NCI-H345 treated with DMSO at 0.1 percent for 48 hours (cell line): ENCODE measurements around the gene XPNPEP1.

Experiments used
- DNase-seq: peaks from one replicate; lab custom pipeline; 2025; ENCODE audit not compliant: unreplicated experiment; lab: John Stamatoyannopoulos, UW

XPNPEP1 gene

DNA sequence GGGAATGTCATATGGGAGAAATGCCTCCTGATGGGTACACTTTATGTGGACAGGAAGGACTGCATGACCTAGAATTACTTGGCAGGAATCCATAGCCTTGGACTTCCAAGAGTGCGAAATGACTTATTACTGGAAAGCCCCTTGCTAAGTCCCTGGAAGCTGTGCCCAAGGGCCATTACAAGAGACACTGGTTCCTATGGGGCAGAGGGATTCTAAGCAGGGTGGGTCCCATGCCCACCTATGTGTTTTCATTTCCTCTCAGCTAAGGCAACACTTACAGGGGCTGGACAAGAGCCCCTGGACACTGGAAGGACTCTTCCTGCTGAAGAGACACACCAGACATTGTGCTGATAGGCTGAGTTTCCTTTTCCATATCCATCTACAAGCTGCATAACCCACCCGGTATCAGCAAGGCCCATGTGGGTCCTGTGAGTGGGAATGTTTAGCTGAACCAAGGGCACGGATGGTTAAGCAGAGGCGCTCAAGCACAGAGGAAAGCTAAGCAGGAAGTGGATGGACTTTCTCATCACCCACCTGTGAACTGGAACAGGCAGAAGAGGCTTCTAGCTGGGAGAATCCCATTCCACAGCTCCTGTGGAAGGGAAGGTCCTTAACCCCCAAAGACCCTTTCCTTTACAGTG is 56.2 kb downstream of the XPNPEP1 start:
- no peak for DNase-seq

DNA sequence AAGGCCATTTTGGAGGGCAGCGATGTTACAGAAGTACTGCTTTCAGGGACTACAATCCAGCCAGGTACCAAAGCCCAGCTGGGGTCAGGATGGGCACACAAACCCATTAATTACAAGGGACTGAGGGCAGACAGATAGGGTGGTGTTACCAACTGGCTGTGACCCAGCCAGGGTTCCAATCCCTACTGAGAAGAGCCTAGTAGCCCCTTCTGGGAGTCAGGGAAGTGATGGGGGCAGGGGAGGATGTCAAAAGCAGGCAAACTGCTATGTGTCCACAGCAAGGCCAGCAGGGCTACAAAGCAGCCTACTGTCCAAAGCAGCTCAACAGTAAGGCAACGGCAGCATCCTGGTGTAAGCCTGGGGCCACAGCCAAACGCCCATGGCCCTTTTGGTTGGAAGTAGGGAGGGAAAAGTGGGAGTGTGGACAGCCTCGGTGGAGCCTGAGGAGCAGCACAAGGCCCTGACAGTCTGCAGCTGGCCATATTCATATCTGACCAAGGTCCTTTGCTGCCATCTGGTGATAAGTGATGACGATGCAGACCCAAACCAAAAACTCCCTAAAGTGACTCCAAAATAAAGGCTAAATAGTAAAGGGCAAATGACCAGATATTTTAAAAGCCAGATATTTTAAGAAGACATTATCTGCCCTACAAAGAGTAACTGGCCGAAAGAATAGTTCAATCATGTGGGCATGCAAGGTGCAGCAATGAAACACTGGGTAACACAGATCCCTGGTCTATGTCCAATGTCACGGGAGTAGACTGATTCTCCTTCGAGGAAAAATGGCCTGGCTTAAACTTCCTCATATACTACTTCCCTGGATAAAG is 56.9 kb downstream of the XPNPEP1 start:
- DNase-seq: no peak

DNA sequence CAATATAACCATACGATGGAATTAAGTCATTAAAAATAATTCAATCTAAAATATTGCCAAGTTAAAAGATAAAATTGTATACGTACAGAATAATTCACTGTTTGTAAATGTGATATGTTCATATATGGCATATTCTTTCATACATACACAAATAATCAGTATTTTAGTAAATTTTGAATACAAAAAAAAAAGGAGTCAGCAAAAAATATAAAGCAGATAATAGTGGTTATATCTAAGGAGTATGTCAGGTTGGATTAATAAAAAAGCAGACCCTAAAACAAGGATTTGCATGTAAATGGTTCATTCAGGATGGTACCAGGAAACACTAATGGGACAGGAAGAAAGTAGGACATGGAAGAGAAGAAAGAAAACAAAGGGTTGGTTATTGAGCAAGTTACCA is 59.5 kb downstream of the XPNPEP1 start:
- DNase-seq: no peak

DNA sequence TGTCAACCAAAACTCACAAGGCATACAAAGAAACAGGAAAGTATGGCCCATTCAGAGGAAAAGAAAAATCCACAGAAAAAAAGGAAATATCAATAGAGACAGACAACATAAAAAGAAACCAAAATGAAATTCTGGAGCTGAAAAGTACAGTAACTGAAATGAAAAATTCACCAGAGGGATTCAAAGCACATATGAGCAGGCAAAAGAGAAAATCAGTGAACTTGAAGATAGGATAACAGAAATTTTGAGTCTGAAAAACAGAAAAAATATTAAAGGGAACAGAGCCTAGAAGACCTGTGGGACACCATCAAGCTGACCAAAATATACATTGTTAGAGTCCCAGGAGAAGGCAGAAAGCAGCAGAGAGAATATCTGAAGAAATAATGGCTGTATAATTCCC is 60.6 kb downstream of the XPNPEP1 start:
- DNase-seq: no peak

DNA sequence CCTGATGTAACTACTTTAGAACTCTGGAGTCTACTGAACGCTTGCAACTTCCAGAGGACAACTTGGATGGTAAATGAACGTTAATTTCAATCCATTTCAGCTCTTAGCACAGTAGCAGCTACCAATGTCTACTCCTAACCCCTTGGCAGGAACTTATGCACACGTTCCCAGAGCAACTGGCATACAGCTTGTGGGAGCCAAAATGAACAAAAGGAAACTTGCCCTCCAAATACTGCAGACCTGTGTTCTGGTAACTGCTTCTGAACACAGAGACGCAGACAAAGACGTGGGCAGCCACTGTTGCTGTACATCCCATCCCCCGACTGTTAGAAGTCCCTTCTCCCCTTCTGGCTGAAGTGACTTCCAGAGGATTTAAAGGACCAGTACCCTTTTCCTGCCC is 61.3 kb downstream of the XPNPEP1 start:
- DNase-seq: no peak

DNA sequence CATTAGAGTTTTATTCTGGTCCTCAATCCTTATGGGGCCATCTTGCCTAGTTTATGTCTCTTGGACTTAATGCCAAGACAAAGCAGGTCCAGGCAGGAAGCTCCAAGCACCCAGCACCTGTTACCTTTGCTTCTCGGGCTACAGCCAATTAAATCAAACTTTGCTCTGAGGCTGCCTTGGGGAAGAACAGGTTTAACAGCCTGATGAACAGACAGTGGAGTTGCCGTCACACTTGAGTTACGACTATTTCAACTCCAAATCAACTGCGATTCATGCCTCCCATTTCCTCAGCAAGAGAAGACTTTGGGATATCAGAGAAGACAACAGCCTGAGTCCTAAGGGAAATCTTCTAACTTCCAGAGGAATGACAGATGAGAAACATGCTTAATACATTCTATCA is 62.2 kb downstream of the XPNPEP1 start:
- DNase-seq: no peak

DNA sequence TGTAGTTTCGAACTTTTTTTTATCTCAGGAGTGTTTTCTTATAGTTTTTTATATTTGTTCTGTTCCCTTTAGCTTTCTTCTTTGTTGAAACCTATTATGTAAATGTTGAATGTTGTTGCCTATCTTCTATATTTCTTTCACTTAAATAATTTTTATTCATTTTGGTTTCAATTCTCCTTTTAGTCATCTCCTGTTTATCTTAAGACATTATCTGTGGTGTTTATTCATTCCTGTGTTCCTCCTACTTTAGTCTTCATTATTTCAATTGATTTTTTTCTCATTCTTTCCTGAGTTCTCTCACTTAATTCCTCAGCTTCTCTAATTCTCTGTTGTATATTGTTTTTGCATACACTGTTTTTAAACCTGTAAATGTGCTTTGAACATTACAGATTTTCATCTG is 64.1 kb downstream of the XPNPEP1 start:
- no peak for DNase-seq

DNA sequence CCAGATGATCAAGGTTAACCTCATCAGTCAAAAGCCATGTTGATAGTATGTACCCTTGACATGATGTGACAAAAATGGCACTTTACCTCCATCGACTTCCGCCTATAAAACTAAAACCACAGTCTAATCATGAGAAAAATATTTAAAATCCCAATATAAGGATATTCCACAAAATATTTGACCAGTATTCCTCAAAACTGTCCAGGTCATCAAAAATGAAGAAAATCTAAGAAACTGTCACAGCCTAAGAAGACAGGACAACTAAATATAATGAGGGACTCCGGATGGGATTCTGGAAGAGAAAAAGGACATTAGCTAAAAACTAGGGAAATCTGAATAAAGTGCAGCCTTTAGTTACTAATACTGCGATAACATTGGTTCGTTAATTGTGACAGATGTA is 67.6 kb downstream of the XPNPEP1 start:
- DNase-seq: no peak

DNA sequence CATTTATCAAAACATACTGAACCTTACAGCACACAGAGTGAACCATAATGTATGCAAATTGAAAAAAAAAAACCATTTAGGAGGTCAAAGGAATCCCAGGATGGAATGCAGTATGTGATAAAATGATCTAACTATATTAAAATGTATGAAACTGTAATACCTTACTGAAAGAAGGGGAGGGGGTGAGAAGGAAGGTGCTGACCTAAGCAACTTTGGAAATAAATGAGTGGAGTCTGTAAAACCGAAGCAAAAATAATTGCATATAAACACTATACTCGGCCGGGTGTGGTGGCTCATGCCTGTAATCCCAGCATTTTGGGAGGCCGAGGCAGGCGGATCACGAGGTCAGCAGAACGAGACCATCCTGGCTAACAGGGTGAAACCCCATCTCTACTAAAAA is 69.4 kb downstream of the XPNPEP1 start:
- DNase-seq: no peak

DNA sequence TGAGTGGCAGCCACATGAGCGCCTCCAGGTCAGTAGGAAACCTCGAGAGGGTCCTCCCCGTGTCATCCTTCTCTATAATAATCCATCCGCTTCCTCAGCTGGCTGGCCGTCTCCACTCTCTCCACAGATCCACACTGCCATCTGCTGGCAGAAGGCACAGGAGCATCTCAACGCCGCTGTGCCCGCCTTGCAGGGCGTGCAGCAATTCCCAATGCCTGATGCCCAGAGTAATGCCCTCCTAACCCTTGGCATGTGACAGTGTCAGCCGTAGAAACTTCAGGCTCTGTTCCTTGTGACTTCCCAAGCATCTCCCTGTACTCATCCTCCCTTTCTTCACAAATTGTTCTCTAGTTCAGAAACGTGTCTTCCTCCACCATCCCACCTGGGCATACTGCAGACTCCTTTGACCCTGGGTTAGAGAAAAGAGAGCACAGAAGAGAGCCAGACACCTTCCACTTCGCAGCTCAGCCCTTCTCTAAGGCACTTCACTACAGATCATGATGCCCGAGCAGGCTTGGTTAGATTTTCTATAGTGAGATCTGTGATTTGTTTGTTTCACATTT is 70.8 kb downstream of the XPNPEP1 start:
- DNase-seq: peak; percentile 10

DNA sequence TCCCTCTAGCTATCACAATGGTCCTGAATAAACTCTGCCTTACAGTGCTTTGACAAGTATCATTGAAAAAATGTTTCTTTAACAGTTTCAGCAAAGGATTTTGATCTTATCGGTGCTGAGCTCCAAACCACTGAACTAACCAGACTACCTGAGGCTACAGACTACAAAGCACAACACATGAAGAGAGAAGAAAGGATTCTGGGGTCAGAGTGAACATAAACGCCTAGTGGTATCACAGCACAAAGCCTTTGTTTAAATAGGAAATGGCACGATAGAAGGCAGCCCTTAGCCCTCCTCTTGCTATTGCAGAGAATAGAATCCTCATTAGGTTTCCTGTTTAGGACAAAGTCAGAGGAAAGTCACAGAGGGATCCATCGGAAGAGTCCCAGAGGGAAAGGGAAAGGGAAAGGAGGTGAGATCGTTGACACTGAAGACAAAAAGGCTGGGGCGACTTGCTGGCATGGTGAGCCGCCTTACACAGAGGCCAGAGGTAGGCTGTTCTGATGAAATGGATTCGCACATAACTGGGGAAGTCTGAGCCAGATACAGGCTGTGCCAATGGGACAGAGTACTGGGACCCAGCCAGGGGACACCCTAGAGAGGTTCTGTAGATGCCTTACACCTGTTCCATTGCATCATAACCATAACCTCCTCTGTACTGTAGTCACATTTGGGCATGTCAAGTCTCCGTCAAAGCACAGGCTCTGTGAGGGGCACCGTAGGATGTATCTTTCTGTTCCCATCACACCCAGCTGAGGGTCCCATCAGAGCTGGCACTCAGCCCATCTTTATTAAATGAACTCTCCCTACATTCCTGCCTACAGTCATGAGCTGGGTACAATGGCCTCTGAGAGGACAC is 71.5 kb downstream of the XPNPEP1 start:
- no peak for DNase-seq

DNA sequence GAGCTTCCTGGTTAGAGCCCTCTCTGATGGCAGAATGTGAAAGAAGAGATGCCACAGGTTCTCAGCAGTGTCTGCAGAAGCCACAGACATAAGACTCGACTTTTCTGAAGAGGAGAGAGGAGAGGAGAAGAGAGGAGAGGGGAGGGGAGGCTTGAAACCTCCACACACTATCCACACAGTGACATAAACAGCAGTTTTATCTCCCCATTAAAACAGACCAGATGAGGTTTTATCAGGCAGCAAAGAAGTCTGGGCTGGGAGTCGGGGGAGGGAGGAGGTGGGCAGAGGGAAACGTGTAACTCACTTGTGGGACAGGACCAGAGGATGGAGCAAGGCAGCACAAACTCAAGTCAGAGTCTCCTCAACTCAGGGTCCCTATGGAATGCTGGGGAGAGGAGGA is 76.5 kb downstream of the XPNPEP1 start:
- no peak for DNase-seq

DNA sequence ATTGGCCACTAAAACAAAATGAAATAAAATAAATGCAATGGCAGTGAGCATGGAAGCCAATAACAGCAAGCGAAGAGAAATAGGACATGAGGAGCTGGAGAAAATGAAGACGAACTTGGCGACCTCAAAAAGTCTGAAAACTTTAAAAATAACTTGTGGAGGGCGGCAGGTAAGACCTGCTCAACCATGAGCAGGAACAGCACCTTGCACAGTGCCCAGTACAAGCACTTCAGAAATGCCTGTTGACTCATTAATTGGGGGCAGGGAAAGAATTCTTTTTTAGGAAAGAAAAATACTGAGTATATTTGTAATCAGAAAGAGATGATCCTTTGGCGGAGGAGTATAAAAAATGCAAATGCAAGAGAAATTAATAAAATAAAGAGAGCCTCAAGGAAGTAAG is 78.0 kb downstream of the XPNPEP1 start:
- no peak for DNase-seq

DNA sequence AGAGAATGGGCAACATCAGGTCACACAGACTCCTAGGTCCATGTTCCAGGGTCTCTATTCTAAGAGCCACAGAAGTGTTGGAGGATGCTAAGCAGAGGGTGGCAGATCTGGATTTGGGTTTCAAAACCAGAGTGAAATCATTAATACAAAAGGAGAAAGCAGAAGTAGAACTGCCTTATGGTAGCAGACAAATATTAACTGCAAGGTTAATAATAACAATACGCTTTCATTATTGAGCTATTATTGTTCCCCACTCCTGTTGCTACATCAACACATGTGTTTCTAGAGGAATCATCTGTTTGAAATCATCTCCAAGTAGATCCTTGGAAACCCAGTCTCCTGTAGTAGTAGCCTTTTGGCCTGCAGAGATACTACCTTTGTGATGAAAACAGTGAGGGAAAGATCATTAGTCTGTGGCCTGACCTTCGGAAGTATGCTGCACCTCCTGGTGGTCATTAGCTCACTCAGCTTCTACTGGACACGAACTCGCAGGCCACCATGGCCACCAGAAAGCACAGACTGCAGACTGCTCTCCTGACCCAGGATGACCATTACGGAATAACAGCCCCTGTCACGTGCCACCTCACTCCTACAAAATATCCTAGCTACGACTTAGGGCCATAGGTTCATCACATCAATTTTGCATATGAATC is 84.6 kb downstream of the XPNPEP1 start:
- no peak for DNase-seq

DNA sequence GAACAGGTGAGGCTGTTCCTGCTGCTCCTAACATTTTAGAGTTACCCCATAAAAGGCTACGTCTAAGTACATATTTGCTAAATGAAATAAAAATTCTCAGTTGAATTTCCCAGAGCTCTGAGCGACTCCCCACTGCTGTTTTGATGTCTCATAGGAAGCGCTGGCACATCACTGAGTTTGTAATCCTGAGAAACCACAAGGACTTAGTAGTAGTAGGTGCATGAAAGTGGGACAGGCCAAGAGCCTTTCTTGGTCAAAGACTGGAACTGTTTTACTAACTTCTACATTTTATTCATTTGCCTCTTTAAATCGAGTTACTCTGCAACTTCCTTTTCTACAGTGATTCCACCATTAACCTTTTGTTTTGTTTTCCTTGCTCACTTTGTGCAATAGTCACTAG is 85.9 kb downstream of the XPNPEP1 start:
- no peak for DNase-seq

DNA sequence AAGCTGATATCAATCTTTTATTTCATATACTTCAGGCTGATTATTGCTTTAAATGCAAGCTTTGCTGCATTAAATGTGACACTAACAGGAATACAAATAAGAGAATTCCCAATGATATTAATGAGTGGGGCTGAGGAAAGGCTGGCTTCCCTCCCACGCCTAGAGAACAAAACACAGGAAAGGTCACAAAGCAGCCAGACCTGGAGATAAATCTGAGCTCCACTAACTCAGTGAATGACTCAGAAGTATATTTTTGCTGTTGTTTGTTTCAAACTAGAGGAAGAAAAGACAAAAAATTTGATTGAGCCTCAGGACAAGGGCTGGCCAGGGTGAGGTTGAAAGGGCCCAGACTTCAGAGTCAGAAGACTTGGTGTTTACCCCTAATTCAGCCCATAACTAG is 88.1 kb downstream of the XPNPEP1 start:
- DNase-seq: no peak

DNA sequence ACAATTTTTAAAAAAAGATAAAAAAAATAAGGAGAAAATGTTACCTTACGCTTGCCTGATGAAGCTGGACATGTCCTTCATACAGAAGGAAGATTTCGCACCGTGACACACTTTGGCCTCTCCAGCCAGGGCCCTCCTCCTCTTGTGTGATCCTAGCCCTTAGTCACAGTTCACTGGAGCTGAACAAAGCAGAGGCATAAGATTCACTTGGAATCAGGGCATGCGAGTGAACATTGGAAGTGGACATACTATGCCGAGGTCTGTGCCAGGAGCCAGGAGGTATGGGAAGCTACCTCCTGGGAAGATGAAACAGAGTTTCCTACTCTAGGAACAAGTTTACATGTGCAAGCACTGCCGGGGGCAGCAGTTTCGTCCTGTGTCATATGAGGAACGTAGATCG is 91.5 kb downstream of the XPNPEP1 start:
- no peak for DNase-seq

DNA sequence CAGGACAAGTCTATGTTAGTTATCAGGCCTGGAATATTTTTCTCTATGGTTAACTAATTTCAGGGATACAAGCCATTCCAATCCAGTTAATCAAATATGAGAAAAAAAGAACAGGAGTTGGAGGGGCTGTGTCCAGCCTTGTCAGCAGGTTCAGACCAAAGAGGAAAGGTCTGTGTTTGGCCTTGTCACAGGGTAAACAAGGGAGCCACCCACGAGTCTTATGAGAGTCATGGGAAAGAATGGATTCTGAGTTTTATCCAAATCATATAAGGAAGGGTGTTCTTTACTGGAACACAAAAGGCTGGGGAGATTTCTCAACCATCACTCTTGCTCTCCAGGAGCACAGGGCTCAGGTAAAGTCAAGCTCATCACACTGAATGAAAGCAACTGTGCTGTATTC is 99.1 kb downstream of the XPNPEP1 start:
- DNase-seq: no peak

DNA sequence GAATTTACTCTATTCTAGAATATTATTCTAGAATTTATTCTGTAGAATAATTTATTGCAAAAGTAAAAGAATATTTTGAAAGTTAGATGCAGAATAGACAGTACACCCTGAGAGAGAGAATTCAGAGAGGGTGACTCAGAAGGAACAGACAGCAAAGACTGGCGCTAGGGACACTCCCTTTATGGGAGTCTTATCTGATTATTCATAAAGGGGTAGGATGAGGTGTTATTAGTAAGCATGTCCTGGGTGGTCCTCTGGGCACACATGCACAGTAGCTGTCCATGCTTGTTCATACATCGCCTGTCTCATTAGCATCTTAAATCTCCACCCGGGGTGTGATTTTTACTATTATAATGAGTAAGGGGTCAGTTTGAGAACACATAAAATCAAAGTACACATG is 100.1 kb downstream of the XPNPEP1 start:
- DNase-seq: no peak

DNA sequence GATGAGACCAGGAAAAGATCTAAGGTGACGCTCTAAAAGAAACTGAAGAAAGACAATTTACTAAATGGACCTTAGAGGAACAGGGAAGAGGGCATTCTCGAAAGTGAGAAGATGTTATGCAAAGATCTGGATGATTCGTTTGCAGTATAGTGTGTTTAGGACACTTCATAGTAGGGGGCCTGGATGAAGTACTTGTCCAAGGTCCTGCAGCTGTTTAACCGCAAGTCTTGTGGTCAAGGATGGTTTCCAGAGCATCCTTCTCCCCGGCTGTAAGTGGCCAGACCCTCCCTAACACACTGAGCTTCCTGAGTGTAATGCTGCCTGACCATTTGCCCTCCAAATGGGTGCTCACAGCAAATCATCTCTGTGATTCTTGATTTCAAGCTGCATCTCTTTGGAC is 101.6 kb downstream of the XPNPEP1 start:
- no peak for DNase-seq
